A673 (cell line): ENCODE results near the gene EIF2D.
"Not testable (repeated sequence)": the region's sequence is repeated elsewhere in the genome, so short reads cannot be mapped to it uniquely, and the experiment has no call there.

Source experiments
- CTCF ChIP-seq: fragments of 300-800, 200-600 bp; sonication (generic); conservative IDR thresholded peaks from 2 replicates; pipeline ENCODE4 v1.5.1; 2017; ENCODE audit warnings: low read depth, mild to moderate bottlenecking, antibody characterized with exemption, low read length, moderate library complexity, mixed read lengths
- EZH2 ChIP-seq: fragments of 200-600 bp; sonication (generic); IDR thresholded peaks from 2 replicates; pipeline ENCODE4 v1.6.1; 2017; ENCODE audit warnings: borderline replicate concordance, low read depth, mild to moderate bottlenecking, mixed read lengths, antibody characterized with exemption, low read length; ENCODE audit not compliant: poor library complexity, severe bottlenecking

GRCh38 chr1:206581114-206581497, 31.2 kb downstream of the EIF2D start:
- TF ChIP-seq CTCF, EZH2: not testable (repeated sequence)
